Stimulated activated CD4-positive, alpha-beta T cell treated with anti-CD3 and anti-CD28 coated beads, Interleukin-2, amount 100 ng/mL, for 4 hours (primary cell): Measurements from ENCODE around the gene OTOGL.
"Not testable (repeated sequence)": the region's sequence is repeated elsewhere in the genome, so short reads cannot be mapped to it uniquely, and the experiment has no call there.

Experiments
- DNase-seq: peaks from one replicate; pipeline ENCODE4 v3.0.0-alpha.2; 2020; ENCODE audit warnings: low read depth

The OTOGL gene

DNA sequence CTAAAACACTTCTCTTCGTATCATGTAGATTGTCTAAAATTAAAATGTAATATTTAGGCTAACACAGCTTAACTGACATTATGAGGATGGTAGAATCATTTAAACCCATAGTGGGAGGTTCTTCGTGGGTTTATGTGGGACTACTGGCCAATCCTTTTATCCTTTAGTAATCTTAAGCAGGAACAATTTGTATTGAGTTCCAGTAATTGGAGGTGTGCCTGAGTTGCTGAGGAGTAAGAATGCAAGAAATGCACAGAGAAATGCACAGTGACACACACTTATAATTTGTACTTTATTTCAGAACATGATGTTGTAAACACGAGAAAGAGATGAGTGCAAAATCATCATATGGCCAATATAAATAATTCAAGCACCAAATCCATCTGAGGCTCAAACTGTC is 22.3 kb downstream of the OTOGL start:
- DNase-seq = no peak

DNA sequence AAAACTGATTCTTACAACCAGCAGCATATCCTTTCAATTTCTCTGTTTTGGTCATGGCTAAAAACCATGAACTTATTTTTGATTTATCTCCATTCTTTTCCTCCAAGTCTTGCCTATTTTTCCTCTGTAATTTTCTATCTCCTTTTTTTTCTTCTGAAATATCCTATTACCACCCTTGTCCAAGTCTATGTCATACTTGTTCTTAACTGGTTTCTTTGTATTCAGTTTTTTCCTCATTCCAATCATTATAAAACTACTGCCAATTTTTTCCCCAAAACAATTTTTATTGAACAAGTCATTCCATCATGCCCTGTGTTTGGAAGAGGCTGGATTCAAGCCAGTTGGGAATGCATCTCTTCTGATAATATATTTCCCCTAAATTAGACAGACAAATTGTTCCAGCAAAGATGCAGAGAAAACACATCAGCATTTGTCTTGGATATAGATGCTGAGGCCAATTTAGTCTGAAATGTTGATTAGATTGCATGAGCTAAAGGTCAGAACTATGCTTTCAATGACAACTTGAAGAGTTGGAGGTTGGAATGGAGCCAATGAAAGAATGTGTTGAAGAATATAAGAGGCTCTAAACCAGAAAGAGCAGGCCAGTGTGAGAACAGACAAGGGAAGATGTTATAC is 30.7 kb downstream of the OTOGL start:
- no peak for DNase-seq

DNA sequence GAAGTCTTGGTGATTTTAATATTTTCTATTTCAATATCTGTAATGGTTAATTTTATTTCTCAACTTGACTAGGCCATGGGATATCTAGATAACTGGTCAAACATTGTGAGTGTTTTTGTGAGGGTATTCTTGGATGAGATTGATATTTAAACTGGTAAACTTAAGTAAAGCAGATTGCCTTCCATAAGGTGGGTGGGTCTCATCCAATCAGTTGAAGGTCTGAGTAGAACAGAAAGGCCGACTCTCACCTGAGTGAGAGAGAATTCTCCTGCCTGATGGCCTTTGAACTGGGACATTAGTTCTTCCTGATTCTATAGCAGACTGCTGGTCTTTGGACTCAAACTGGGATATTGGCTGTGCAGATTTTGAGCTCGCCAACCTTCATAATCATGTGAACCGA is 36.3 kb downstream of the OTOGL start:
- DNase-seq = no peak

- DNase-seq = no peak
Measured at GRCh38 chr12:80140005-80140404, 40.7 kb downstream of the OTOGL start.

DNA sequence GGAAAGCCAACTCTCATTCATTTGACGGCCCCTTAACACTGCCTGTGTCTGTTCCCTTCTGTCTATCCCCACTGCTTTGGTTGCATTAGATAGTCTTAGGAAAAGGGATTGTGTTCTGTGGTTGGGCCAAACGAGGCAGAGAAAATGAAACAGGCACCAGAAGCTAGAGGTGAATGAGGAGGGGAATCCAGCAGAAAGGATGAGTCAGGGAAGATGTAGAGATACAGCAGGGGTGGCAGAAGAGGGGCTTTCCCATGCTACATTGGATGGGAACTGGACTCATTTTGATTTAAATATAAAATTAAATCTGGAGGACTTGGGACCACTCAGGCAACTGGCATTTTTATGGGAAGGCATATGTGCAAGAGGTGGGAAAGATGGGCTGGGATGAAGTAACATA is 43.3 kb downstream of the OTOGL start:
- no peak for DNase-seq

DNA sequence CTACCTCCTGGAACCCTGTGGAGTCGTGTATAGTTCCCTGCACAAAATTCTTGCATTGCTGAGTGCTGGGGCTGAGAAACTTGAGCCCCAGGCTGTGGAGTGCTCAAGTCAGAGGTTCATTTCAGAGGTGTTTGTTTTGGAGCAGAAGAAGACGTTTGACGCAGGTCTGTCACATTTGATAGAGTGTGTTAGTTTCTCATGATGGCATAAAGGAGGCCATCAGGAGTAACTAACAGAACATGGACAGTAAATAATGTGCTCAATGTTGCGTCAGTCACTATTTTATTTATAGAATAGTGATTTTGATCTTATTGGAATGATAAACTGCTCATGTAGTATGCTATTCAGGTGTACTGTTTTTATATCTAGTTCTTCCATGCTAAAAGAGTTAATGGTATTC is 44.2 kb downstream of the OTOGL start:
- DNase-seq = no peak

GRCh38 chr12:80149547-80150313 is 50.4 kb downstream of the OTOGL start:
- not testable (repeated sequence) for DNase-seq

GRCh38 chr12:80151131-80151530 is 51.8 kb downstream of the OTOGL start:
- DNase-seq = no peak

DNA sequence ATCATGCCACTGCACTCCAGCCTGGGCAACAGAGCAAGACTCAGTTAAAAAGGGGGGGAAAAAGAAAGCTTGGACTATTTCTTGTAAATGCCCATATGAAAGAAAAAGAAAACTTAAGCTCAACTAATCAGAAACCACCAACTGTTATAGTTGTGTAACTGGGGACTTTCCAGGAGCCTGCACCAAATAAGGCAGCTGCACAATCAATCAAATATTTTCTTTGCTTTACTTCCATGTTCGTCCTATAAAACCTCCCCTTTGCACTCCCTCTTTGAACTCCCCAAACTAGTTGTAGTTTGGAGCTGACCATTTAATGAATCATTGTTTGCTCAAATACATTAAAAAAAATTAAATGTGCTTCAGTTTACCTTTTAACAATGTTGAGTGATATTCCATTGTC is 54.9 kb downstream of the OTOGL start:
- no peak for DNase-seq

GRCh38 chr12:80156306-80156705 is 57.0 kb downstream of the OTOGL start:
- no peak for DNase-seq

GRCh38 chr12:80157645-80158044 is 58.3 kb downstream of the OTOGL start:
- no peak for DNase-seq

- no peak for DNase-seq
Measured at GRCh38 chr12:80161612-80162011, 62.3 kb downstream of the OTOGL start.

DNA sequence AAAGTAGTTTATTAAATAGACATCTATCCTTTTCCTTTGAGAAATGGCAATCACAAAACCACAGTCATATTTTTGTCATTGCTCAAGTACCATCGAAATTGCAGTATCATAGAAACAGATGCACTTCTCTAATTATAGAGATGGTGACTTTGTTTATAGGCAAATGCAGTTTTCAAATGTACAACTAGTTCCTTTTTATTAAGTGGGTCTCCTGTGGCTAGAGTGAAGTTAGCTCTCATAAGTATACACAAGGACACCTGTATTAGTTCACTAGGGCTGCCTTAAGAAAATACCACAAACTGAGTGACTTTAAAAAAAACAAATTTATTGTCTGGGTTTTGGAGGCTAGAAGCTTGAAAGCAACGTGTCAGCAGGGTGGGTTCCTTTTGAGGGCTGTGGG is 62.8 kb downstream of the OTOGL start:
- DNase-seq = no peak

DNA sequence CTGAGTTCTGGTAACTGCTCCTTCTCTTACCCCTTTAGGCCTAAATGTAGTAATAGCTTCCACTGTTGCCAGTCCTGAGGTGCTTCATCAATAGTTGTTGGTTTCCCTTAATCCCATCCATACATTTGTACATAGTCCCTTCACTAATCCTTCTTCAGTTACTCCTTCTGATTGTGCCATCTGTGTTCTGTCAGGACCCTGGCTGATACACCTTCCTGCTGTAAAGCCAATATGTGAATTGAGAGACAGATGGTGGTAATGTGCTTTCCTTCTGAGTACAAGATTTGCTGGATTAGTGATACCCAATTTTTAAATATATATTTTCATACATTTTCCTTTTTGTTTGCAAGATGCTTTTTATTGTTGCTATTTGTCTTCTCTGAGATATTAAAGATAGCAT is 66.4 kb downstream of the OTOGL start:
- no peak for DNase-seq

DNA sequence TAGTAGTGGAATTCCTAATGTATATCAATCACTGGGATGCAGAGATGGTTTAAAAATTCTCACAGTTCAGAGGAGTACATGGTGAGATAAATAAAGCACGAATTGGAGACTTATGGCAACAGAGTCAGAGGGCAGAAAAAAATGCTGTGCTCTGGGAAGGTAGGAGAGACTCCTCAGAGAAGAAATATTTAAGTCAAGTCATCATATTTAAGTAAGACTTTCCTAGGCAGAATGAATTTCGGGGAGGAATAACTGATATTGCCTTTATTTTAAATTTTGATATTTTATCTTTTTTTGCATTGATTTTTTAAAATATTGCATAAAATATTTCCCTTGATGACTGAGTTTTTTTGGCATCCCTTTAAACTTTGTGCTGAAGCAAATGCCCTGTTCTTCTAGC is 67.4 kb downstream of the OTOGL start:
- DNase-seq = no peak

- DNase-seq = no peak
Measured at GRCh38 chr12:80168936-80169335, 69.6 kb downstream of the OTOGL start.

DNA sequence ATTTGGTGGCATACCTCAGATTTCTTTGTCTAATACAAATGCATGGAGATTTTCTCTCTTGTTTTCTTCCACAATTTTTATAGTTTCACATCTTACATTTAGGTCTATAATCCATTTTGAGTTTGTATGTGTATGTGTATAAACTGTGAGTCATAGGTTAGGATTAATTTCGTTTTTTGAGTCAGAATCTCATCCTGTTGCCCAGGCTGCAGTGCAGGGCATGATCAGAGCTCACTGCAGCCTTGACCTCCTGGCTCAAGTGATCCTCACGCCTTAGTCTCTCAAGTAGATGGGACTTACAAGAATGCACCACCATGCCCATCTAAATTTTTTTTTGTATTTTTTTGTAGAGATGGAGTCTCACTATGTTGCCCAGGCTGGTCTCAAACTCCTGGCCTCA is 71.6 kb downstream of the OTOGL start:
- no peak for DNase-seq

- no peak for DNase-seq
Measured at GRCh38 chr12:80173083-80173864, 73.9 kb downstream of the OTOGL start.

GRCh38 chr12:80175307-80175930 is 76.1 kb downstream of the OTOGL start:
- DNase-seq = no peak

DNA sequence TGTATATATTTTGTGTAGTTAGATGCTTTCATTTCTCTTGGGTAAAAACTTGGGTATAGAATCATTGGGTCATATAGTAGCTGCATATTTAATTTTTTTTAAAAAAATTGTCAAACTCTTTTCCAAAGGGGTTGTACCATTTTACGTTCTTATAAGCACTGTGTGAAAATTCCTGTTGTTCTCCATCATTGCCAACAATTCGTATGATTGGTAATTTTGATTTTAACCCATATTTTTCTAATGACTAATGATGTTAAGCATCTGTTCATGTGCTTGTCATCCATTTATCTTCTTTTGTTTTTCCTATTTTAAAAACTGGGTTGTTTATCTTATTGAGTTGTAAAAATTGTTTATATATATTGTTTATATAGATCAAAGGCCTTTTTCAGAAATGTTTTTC is 77.4 kb downstream of the OTOGL start:
- DNase-seq = no peak

DNA sequence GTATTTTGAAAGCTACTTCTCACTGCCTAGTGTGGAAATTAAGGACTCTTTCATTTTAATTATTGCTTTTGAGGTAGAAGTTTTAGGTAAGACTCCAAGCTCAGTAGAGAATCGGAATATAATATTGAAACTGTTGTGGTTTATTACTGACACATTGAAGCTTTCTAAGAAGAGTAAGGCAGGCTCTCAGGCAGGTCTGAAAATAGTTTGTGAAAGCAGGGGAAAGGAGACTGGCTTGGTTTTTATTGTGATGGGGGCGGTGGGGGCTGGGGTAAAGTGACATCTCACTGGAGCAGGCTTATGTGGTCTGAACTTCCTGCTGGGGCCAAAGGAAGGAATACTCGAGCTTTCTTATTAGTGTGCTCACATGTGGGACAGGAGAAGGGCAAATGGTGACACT is 79.5 kb downstream of the OTOGL start:
- no peak for DNase-seq

- DNase-seq = no peak
Measured at GRCh38 chr12:80183939-80184338, 84.6 kb downstream of the OTOGL start.

GRCh38 chr12:80184926-80185325 is 85.6 kb downstream of the OTOGL start:
- no peak for DNase-seq
